Stimulated activated CD4-positive, alpha-beta T cell treated with anti-CD3 and anti-CD28 coated beads, Interleukin-2, amount 100 ng/mL, for 4 hours (primary cell): Measurements from ENCODE around the gene CRADD.
"Not testable (repeated sequence)": the region's sequence is repeated elsewhere in the genome, so short reads cannot be mapped to it uniquely, and the experiment has no call there.

Source experiments
- DNase-seq: peaks from one replicate; pipeline ENCODE4 v3.0.0-alpha.2; 2020; ENCODE audit warnings: low read depth

Gene CRADD

GRCh38 chr12:93844164-93844784, 167.1 kb downstream of the CRADD start:
- no peak for DNase-seq

- no peak for DNase-seq
Observed at GRCh38 chr12:93846936-93847516, 169.9 kb downstream of the CRADD start.

DNA sequence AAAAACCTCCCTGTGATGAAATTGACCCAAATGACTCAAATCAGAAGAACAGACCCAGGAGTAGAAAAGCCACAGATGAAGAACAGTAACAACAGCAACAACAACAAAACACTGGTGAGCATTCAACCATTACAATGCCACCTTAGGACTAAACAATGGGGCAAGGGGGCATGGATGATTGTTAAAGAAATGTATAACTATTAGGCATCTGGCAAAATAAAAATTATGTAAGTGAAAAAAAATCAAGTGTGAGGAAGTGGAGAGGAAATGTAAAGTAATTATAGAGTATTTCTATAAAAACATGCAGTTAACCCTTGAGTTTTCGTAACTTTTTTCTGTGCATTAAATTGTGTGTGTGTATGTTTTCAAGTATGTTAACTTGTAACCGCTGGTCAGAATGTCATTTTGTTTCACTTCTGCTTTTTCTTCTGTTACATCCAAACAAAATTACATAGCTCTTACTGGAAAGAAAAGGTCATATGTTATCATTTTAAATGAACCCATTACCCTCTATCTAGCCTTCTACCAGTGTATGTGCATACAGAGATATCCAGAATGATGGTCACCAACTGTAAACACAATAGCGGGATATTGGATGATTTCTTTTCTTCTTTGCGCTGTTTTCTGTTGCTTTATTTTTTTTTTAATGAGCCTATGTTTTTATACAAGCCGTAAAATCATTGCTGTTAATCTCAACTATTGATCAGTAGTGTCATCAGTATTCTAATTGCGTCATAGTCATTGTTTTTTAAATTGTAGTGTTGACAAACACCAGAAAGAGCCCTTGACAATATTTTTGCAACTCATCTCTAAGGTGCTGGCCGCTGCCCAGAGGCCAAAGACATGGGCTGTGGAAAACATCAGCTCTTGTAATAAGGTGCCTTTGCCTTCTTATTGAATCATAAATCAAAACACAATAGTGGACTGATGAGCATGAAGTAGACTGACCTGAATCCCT, 170.6 kb downstream of the CRADD start:
- DNase-seq, result no peak

GRCh38 chr12:93848523-93849101, 171.4 kb downstream of the CRADD start:
- DNase-seq, result no peak

- no peak for DNase-seq
Observed at GRCh38 chr12:93849946-93850345, 172.8 kb downstream of the CRADD start.

GRCh38 chr12:93850481-93851256, 173.5 kb downstream of the CRADD start:
- no peak for DNase-seq

DNA sequence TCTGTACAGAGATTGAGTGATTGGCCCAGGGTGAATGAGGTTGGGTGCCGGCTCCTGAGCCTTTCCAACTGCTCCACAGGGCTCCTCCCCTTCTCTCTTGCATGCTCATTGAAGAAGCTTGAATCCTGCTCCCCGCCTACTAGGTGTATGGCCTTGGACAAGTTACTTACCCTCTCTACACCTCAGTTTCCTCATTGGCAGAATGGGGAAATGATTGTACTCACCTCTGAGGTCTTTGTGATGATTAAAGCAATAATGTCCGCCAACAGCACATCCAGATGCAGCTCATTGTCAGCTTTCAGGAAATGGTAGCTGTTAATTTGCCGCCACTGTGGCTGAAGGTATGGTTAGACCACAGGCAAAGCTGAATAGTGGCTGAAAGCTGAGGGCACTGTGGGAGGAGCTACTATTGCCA, 174.1 kb downstream of the CRADD start:
- DNase-seq, result no peak

- DNase-seq, result no peak
Observed at GRCh38 chr12:93852173-93852591, 175.0 kb downstream of the CRADD start.

DNA sequence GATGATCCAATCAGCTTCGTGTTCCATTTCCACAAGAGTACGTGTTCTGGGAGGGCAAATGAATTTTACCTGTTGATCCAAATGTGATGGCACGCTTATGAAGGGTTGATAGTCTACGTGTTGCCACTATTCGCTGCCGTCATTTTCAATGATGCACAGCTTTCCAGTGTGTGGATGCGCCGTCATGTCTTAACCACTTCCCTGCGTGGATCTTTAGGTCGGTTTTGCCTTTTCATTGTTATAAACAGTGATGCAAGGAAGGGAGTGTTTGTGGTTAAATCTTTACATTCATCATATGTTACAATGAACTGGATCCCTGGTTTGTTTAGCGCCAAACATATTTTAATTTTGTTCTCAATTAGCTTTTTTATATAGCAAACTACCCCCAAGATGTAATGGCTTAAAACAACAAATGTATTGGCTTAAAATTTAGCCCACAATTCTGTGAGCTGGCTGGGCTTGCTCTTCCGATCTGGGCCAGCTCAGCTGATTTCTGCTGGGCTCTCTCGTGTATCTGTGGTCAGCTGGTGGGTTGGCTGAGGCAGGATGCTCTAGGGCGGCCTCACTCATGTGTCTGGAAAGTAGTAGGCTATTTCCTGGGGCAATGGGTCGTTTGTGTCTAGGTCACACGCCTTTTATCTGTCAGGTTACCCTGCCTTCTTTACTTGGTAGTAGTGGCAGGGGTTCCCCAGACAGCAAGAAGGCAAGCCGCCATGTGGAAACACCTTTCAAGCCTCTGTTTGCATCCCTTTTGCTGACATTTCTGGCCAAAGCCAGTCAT, 176.7 kb downstream of the CRADD start:
- no peak for DNase-seq

DNA sequence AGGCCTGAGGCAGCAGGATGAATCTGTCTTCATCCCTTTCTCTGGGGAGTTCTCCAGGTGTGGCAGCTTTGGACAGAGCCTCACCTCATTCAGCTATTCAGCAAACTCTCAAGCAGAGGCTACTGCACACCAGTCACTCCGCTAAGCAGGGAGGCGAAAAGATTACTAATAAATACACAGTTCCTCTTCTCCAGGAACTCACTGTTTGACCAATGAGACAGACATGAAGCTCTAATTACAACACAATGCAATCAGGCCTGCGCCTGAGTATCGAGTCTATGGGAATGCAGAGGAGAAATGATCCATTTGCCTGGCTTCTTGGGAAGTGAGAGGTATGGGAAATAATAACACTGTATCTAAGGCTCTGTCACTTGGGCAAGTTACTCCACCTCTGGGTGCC, 178.1 kb downstream of the CRADD start:
- DNase-seq, result no peak

DNA sequence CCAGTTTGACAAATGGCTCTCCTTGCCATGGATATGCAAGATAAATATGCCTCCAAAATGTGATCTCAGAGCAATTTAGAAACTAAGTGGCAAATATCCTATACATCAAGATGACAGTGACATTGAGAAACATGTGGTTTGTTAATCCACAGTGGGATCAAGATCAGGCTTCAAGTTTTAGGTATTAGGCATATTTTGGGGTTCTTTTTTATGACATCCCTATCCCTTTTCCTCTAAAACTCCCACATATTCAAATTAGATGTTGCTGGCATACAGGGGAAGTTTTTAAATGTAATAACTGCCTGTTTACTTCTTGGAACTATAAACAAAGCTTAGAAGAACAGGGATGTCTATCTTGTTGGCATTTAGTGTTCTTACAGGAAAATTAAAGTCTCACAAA, 179.4 kb downstream of the CRADD start:
- DNase-seq, result no peak

DNA sequence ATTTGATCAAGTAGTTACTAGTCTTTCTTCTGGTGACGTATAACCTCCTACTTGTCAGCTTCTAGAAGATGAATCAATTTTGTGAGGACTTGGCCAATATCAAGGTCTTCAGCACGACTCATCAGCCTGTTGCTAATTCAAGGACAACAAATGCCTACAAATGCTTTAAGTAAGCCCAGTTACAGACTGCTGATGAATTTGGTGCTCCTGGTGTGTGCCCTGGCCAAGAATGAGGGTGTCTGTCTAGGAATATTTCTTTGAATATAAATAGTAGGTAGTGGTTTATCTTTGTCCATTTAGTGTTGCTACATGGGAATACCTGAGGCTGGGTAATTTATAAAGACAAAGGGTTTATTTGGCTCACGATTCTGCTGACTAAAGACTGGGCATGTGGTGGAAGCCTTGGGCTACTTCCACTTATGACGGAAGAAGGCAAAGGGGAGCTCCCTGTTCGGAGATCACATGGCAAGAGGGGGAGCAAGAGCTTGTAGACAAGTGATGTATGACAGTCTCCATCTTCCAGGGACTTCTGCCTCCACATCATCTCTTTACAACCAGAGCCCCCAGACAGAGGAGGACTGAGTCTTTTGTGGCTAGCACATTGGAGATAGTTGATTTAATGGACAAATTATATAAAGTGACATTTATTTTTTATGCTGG, 180.2 kb downstream of the CRADD start:
- no peak for DNase-seq

GRCh38 chr12:93857991-93858447, 180.8 kb downstream of the CRADD start:
- no peak for DNase-seq

DNA sequence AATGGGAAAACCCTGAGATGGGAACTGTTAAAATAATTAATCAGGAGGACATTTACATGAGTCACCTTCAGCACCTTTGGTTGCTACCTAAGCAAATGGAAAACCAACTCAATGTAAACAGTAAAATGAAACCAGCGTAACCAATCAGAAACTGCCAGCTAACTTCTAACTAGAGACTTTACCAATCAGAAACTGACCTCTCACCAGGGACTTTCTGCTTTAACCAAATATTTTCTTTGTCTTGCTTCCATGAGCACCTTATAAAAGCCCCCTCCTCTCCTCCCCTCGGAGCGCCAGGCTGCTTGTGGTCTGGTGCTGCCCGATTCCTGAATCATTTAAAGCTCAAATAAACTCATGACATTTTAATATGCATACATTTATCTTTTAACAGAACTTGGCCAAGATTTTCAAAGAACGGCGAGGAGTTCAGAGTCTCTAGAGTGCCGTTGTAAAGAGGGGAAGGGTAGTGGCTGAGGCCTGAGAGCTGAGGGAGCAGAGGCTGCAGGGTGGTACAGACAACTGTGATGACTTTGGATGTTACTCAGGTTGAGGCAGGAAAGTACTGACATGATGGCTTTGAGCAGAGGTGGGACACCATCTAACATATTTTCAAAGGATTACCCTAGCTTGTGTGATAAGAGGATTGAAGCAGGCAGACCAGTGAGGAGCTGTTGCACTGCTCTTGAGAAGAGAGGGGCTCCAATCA, 183.6 kb downstream of the CRADD start:
- no peak for DNase-seq

- no peak for DNase-seq
Observed at GRCh38 chr12:93862424-93862823, 185.2 kb downstream of the CRADD start.

- no peak for DNase-seq
Observed at GRCh38 chr12:93865751-93866150, 188.6 kb downstream of the CRADD start.

GRCh38 chr12:93868771-93869170, 191.6 kb downstream of the CRADD start:
- DNase-seq, result no peak

GRCh38 chr12:93870020-93870795, 193.0 kb downstream of the CRADD start:
- DNase-seq, result no peak

DNA sequence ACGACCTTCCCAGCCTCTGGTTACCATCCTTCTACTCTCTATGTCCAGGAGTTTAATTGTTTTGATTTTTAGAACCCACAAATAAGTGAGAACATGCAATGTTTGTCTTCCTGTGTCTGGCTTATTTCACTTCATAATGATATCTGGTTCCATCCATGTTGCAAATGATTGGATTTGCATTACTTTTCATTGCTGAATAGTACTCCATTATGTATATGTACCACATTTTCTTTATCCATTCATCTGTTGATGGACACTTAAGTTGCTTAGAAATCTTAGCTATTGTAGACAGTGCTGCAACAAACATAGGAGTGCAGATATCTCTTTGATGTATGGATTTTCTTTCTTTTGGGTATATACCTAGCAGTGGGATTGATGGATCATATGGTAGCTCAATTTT, 194.4 kb downstream of the CRADD start:
- not testable (repeated sequence) for DNase-seq
